IMR-90 (cell line): ENCODE results near the gene UQCC5. TPM values are rescaled to one million over a fixed set of nuclear protein-coding genes. Genes with fewer than 3 reads are reported as not detected.

Source experiments
- ATAC-seq: fragments of 200-7000 bp; cut with Tn5 transposase; 2 replicates; pipeline ENCODE4 v1.9.1; 2020; ENCODE audit warnings: low read depth, mild to moderate bottlenecking, moderate library complexity
- BruUV-seq: library from RNA; stranded (reverse); fragments of 400-500 nt; replicated peaks from 2 replicates; lab custom pipeline; 2021; lab: Mats Ljungman, UMichigan
- CTCF ChIA-PET: fragments of 300-600 bp; formaldehyde crosslinking; extraction: SDS; loops from one replicate; lab custom pipeline; 2021; ENCODE audit warnings: antibody characterized with exemption; lab: Yijun Ruan, JAX
- POLR2A ChIA-PET: fragments of 300-600 bp; sonication (Branson Sonifier 250); formaldehyde crosslinking; loops from one replicate; lab custom pipeline; 2022; ENCODE audit warnings: antibody characterized with exemption; ENCODE audit not compliant: unreplicated experiment; lab: Charles Lee
- DNase-seq: peaks from one replicate; pipeline ENCODE4 v3.0.0; 2013
- H2AFZ ChIP-seq: replicated peaks from 2 replicates; pipeline ENCODE3; 2013; ENCODE audit warnings: low read length, mild to moderate bottlenecking; ENCODE audit not compliant: poor library complexity
- H2AK5ac ChIP-seq: 2 replicates; pipeline ENCODE4 v1.6.1; 2013; ENCODE audit warnings: low read depth, low read length, inconsistent platforms
- H2AK9ac ChIP-seq: replicated peaks from 2 replicates; pipeline ENCODE3; 2013; ENCODE audit warnings: mild to moderate bottlenecking, low read depth, low read length, moderate library complexity; ENCODE audit not compliant: poor library complexity
- H2BK120ac ChIP-seq: 2 replicates; pipeline ENCODE4 v1.6.1; 2013; ENCODE audit warnings: low read depth, low read length, inconsistent platforms
- H2BK15ac ChIP-seq: 3 replicates; pipeline ENCODE4 v1.6.1; 2013; ENCODE audit warnings: low read depth, low read length, inconsistent platforms
- H2BK20ac ChIP-seq: 2 replicates; pipeline ENCODE4 v1.6.1; 2013; ENCODE audit warnings: low read depth, mild to moderate bottlenecking, inconsistent platforms, low read length, moderate library complexity
- H2BK5ac ChIP-seq: 2 replicates; pipeline ENCODE4 v1.6.1; 2013; ENCODE audit warnings: mild to moderate bottlenecking, low read depth, low read length, inconsistent platforms; ENCODE audit not compliant: poor library complexity, severe bottlenecking
- H3K14ac ChIP-seq: replicated peaks from 2 replicates; pipeline ENCODE4 v1.6.1; 2013; ENCODE audit warnings: low read depth, low read length, inconsistent platforms
- H3K18ac ChIP-seq: 2 replicates; pipeline ENCODE4 v1.6.1; 2013; ENCODE audit warnings: low read depth, low read length, control low read depth
- H3K23ac ChIP-seq: 2 replicates; pipeline ENCODE4 v1.6.1; 2013; ENCODE audit warnings: low read depth, low read length, inconsistent platforms
- H3K27ac ChIP-seq: 2 replicates; pipeline ENCODE4 v1.5.1; 2013; ENCODE audit warnings: mild to moderate bottlenecking, control low read depth, low read length; ENCODE audit not compliant: insufficient read depth
- H3K27me3 ChIP-seq: 2 replicates; pipeline ENCODE4 v1.6.1; 2013; ENCODE audit warnings: low read length; ENCODE audit not compliant: control insufficient read depth, insufficient read depth
- H3K36me3 ChIP-seq: 2 replicates; pipeline ENCODE4 v1.6.1; 2013; ENCODE audit warnings: low read length, mixed read lengths; ENCODE audit not compliant: control insufficient read depth, insufficient read depth
- H3K4ac ChIP-seq: 2 replicates; pipeline ENCODE4 v1.6.1; 2013; ENCODE audit warnings: low read depth, low read length, inconsistent platforms
- H3K4me1 ChIP-seq: 2 replicates; pipeline ENCODE4 v1.6.1; 2013; ENCODE audit warnings: low read length, mixed read lengths; ENCODE audit not compliant: control insufficient read depth, insufficient read depth
- H3K4me2 ChIP-seq: 2 replicates; pipeline ENCODE4 v1.6.1; 2013; ENCODE audit warnings: low read depth, mild to moderate bottlenecking, control low read depth, low read length, moderate library complexity
- H3K4me3 ChIP-seq: 2 replicates; pipeline ENCODE4 v1.5.1; 2013; ENCODE audit warnings: low read depth, mild to moderate bottlenecking, control low read depth, low read length, moderate library complexity; ENCODE audit not compliant: insufficient read depth
- H3K56ac ChIP-seq: 2 replicates; pipeline ENCODE4 v1.6.1; 2013; ENCODE audit warnings: low read length, inconsistent platforms; ENCODE audit not compliant: insufficient read depth; ENCODE audit errors: extremely low read depth
- H3K79me1 ChIP-seq, 2 experiments: 2 replicates each; pipeline ENCODE4 v1.6.1; 2013; ENCODE audit warnings: low read length in 2 of 2, inconsistent platforms in 1 of 2, low read depth in 1 of 2
- H3K9ac ChIP-seq: 2 replicates; pipeline ENCODE4 v1.6.1; 2013; ENCODE audit warnings: low read depth, low read length, control low read depth
- H3K9me1 ChIP-seq: 2 replicates; pipeline ENCODE4 v1.6.1; 2013; ENCODE audit warnings: low read length, inconsistent platforms; ENCODE audit not compliant: insufficient read depth
- H3K9me3 ChIP-seq: 2 replicates; pipeline ENCODE4 v1.6.1; 2013; ENCODE audit warnings: low read length; ENCODE audit not compliant: control insufficient read depth, insufficient read depth
- H4K20me1 ChIP-seq: 2 replicates; pipeline ENCODE4 v1.6.1; 2013; ENCODE audit warnings: low read length, inconsistent platforms; ENCODE audit not compliant: insufficient read depth
- H4K5ac ChIP-seq: 2 replicates; pipeline ENCODE4 v1.6.1; 2013; ENCODE audit warnings: mild to moderate bottlenecking, low read depth, low read length, control low read depth
- H4K8ac ChIP-seq, 2 experiments: 2 replicates each; pipeline ENCODE4 v1.6.1; 2013; ENCODE audit warnings: low read depth in 2 of 2, low read length in 2 of 2, control low read depth in 1 of 2, inconsistent platforms in 1 of 2
- H4K91ac ChIP-seq: 2 replicates; pipeline ENCODE4 v1.6.1; 2013; ENCODE audit warnings: low read depth, low read length, inconsistent platforms; ENCODE audit not compliant: insufficient read depth
- MAZ ChIP-seq: IDR thresholded peaks from 2 replicates; pipeline ENCODE4 v1.6.1; 2012; ENCODE audit warnings: low read depth, mild to moderate bottlenecking, low read length, improper control_type of control experiment, moderate library complexity, borderline replicate concordance
- RAD21 ChIP-seq: IDR thresholded peaks from 2 replicates; pipeline ENCODE4 v1.6.1; 2012; ENCODE audit warnings: low read length, improper control_type of control experiment
- WGBS, 2 experiments: methylation state at CpG; one replicate each; pipeline versions ENCODE4 v1.1.5 to v1.1.7; 2013; ENCODE audit warnings: missing lambda C conversion rate in 2 of 2; ENCODE audit not compliant: insufficient read length in 1 of 2; ENCODE audit errors: extremely low coverage in 2 of 2; 5-methylcytosine and 5-hydroxymethylcytosine counted together
- dilution Hi-C: fragments of 300-500 bp; cut with HindIII; formaldehyde crosslinking; loops from one replicate; pipeline ENCODE4 v1.14.3; 2018; ENCODE audit warnings: low sequenced_read_pairs; ENCODE audit not compliant: unreplicated experiment
- in situ Hi-C: fragments of 300-500 bp; cut with MboI; formaldehyde crosslinking; loops from 3 replicates; pipeline ENCODE4 v1.14.3; 2019; ENCODE audit warnings: low sequenced_read_pairs, inconsistent platforms, mixed read lengths
- intact Hi-C: fragments of 100-400 bp; cut with micrococcal nuclease; formaldehyde crosslinking; loops from 2 replicates; pipeline ENCODE4 v1.10.0; 2022
- polyA plus RNA-seq, 3 experiments: library from polyadenylated mRNA; depleted of rRNA; stranded (reverse); fragments of >200 nt; gene quantifications; 2 replicates each; pipeline ENCODE4 v1.2.3, GENCODE V29; 2012; ENCODE audit warnings: low replicate concordance in 1 of 3
- total RNA-seq: library from RNA; depleted of rRNA; stranded (reverse); fragments of >200 nt; gene quantifications from 2 replicates; pipeline ENCODE4 v1.2.3, GENCODE V29; 2012

The UQCC5 gene
- total and polyA plus RNA-seq, 2 of the 4 experiments (the other 2 are of a cell fraction) = 1.1 to 16.9 TPM

- Histone ChIP-seq H3K79me1 (peaks cover 27 to 78% of the 10 kb centered on the region in 2 experiments), H3K27ac (peak overlapping the region; percentile 83), H4K20me1 (peaks cover 29% of the 10 kb centered on the region), H2BK15ac (no peak overlapping the region), H3K14ac (peak overlapping the region; percentile 90), H3K9ac (peak overlapping the region; percentile 89), H2BK120ac (no peak overlapping the region), H4K5ac (peak overlapping the region; percentile 25; the same call in 1 of the 2 replicates), H3K36me3 (peaks cover 8% of the 10 kb centered on the region), H3K4me2 (peak overlapping the region; percentile 98), H2AK5ac (peak overlapping the region; percentile 86), H3K4me3 (peak overlapping the region; percentile 81), H3K27me3 (no peaks in the 10 kb centered on the region), H4K91ac (peak overlapping the region; percentile 64), H4K8ac (peak overlapping the region; percentile 21 to 71), H3K4ac (peak overlapping the region; percentile 84), H2BK20ac (no peak overlapping the region), H2BK5ac (peak overlapping the region; percentile 70), H3K9me3 (no peaks in the 10 kb centered on the region), H3K23ac (peak overlapping the region; percentile 91), H3K4me1 (peaks cover 17% of the 10 kb centered on the region), H2AFZ (peak overlapping the region; percentile 95), H3K56ac (peak overlapping the region; percentile 78), H3K18ac (peak overlapping the region; percentile 11; the same call in 1 of the 2 replicates), H2AK9ac (peak overlapping the region; percentile 94), H3K9me1 (peaks cover 22% of the 10 kb centered on the region)
- TF ChIP-seq MAZ (peak; percentile 1; the same call in 1 of the 2 replicates), RAD21 (no peak)
- in situ Hi-C loops = no loop called here
- intact Hi-C loops = loop anchor here (2.0 kb wide), 1 partner anchor 64 kb away; no protein-coding TSS in a partner anchor
- no peak for DNase-seq
- no CpG with 5 or more reads among the region's 6 CpGs for WGBS, 2 experiments
- ATAC-seq = no peak
- ChIA-PET CTCF (no interaction called here), POLR2A (interaction anchor here (0.6 kb wide), 1 partner anchor 90 kb away, joined by 3 read pairs; no protein-coding TSS in a partner anchor)
- BruUV-seq = TSS peak; percentile 40
- dilution Hi-C loops = no loop called here
These were observed 788 bp downstream of the UQCC5 start for GRCh38 chr3:52537165-52537620.
